Spleen (tissue), 7 donors: ENCODE data around the gene HS3ST3B1.

Experiments
- POLR2A ChIP-seq, 3 donors: fragments of 450-650 bp; IDR thresholded peaks; one replicate each; pipeline ENCODE4 v1.5.1; 2017; ENCODE audit warnings: antibody characterized with exemption in 3 of 3, mild to moderate bottlenecking in 1 of 3
- POLR2AphosphoS5 ChIP-seq, 3 donors: sonication (generic); formaldehyde crosslinking; IDR thresholded peaks; one replicate each; pipeline ENCODE4 v1.5.1; 2017; ENCODE audit warnings: antibody characterized with exemption in 3 of 3
- TF ChIP-seq, protein P1 (sequence below), 11 experiments: fragments of 200-600 bp in 7 of 11; fragments of 450-650 bp in 4 of 11; sonication (generic) in 4 of 11; IDR thresholded peaks in 8 of 11; conservative IDR thresholded peaks in 3 of 11; 1 replicate in 7 of 11; 2 replicates in 4 of 11; pipeline versions ENCODE4 v1.4.0 to v1.8.0; 2016 to 2021; ENCODE audit warnings: antibody characterized with exemption in 11 of 11, inconsistent platforms in 4 of 11, mild to moderate bottlenecking in 1 of 11
- donor health status: DM: no; HTN: no; CAD: no; lungs with moderate emphysema.
- donor health status: DM: no; HTN: no; CAD: no.
- donor health status: DM: no; HTN: no; CAD: no.

DNA sequence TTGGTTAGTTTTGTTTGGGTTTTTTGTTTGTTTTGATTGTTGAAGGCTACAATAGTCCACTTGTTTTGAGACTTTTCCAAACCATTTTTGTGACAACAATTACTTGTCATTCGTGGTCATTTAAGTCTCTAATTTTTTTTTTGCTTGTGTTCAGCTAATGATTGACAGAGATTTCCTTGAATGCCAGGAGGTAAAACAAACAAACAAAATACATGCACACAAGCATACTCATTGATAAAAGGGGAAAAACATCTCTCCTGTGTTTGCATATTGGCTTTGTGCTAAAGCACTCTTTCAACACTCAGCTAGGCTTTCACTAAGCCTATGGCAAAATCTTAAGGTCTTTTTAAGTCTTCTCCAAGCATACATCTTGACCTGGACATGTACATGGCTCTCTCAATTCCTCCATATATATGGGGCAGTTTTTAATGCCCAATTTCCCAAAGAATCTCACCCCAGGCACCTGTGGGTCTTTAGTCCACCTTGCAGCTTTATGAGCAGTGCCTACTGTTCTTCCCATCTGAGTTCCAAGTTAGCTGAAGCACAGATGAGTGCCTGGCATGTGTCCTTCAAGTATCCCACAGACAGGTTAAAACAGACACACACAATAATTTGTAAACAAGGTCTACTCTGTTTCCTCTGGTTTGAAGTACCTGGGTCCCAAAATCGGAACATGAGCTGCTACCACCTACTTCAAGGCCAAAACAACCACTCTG lies 24.2 kb upstream of the HS3ST3B1 start:
- no peak for TF ChIP-seq POLR2A (IDR thresholded peaks at IDR 0.05)
- TF ChIP-seq, protein P1, sequence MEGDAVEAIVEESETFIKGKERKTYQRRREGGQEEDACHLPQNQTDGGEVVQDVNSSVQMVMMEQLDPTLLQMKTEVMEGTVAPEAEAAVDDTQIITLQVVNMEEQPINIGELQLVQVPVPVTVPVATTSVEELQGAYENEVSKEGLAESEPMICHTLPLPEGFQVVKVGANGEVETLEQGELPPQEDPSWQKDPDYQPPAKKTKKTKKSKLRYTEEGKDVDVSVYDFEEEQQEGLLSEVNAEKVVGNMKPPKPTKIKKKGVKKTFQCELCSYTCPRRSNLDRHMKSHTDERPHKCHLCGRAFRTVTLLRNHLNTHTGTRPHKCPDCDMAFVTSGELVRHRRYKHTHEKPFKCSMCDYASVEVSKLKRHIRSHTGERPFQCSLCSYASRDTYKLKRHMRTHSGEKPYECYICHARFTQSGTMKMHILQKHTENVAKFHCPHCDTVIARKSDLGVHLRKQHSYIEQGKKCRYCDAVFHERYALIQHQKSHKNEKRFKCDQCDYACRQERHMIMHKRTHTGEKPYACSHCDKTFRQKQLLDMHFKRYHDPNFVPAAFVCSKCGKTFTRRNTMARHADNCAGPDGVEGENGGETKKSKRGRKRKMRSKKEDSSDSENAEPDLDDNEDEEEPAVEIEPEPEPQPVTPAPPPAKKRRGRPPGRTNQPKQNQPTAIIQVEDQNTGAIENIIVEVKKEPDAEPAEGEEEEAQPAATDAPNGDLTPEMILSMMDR (IDR thresholded peaks at IDR 0.05 in 8 of 11, conservative IDR thresholded peaks at IDR 0.05 in 3 of 11) = no peak
- no peak for TF ChIP-seq POLR2AphosphoS5 (IDR thresholded peaks at IDR 0.05)
